ENCODE measurements around the gene GSDME. TPM values are rescaled to one million over a fixed set of nuclear protein-coding genes. Genes with fewer than 3 reads are reported as not detected.

Gene GSDME
- total RNA-seq, 1 donor from 2014 or later: 4.8 TPM

DNA sequence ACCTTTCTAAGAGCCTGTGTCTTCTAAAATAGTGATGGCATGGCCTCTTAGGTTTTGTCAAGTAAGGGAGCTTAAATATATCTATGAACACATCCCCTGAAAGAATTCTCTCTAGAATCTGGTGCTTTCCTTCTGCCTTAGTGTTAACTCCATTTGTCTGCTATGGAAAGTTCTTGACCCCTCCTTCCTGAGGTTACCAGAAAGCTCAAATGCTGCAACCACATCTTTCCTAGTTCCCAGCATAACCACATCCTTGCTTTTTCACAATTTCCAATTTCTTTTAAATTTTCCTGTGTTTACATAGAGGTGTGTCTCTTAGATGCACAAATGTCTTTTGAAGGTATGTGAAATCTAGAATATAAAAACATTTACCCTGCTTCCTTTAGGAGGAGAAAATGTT lies 16.4 kb upstream of the GSDME start:
- no peak for DNase-seq (ENCODE audit: low spot score)
- no peak for ATAC-seq

DNA sequence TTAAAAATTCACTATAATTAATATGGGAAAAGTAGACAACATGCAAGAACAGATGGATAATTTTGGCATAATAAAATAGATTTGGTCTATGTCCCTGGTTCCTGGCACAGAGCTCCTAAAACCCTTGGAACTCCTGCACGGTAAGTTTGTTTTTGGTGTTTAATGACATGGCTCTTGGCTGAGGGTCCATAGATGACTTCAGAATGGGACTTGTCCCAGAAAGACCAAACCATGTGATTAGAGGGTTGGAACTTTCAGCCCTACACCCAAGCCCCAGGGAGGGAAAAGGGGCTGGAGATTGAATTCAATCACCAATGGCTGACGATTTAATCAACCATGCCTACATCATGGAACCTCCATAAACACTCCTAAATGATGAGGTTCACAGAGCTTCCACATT lies 12.6 kb upstream of the GSDME start:
- DNase-seq (ENCODE audit: low spot score): no peak
- peak; percentile 39 for ATAC-seq

DNA sequence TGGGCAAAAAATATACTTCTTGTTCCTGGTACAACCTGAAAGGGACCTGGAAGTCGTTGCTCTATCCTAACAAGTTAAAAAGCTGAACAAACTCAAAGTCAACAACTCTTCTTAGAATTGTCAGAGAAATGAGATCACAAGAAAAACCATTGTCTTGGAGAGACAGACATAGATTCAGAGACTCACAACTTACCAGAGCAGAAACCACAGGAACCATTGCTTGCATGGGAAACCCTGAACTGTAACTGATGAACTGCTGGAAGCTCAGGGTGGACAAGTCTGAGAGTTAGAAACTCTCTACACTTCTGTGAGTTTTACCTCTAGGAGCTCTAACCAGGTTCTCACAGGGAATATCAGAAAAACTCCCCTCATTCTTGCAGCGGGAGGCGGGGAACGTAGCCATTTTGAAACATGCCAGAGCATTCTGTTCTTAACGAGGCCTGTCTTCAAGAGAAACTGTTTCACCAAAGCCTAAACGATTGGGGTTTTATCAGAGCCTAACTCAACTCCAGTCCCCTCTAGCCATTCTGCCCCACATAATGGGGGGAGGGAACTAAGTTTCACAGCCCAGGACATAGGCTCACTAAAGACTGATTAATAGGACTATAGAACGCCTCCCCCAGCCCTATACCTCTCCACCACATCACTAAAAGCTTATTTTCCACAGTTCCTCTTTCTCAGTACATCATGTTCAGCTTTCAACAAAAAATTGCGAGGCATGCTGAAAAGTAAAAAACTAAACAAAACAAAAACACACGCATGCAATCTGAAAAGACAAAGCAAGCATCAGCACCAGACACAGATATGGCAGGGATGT lies 12.0 kb upstream of the GSDME start:
- no peak for DNase-seq (ENCODE audit: low spot score)
- no peak for ATAC-seq

DNA sequence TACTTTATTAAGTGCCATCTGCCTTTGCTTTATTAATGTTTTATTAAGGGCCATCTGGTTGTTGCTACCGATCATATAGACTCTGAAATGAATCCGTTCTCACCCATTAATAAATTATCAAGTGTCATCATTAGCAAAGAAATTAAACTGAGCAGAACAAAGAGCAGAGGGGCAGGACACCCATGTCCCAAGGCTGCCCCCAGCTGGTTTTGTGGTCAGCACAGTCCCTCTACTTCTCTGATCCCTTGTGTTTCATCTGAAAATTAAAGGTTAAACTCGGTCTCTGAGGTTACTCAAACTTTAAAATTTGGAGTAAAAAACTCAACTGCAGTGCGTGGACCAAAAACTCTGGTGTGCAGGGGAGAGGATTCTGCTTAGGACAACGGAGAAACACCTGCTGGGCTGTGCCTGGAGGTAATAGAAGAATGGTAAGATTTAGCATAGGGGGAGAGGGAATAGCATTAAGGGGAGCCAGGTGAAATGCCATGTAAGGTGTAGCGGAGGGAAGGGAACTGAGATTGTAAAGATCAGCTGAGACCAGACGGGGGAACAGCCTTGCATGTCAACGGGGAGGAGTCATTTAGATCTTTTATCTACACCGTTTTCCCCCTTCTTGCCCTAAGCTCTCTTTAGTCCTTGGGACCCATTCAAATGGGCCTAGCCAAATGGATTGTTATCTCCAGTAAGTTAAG lies 10.8 kb upstream of the GSDME start:
- no peak for DNase-seq (ENCODE audit: low spot score)
- ATAC-seq: no peak

DNA sequence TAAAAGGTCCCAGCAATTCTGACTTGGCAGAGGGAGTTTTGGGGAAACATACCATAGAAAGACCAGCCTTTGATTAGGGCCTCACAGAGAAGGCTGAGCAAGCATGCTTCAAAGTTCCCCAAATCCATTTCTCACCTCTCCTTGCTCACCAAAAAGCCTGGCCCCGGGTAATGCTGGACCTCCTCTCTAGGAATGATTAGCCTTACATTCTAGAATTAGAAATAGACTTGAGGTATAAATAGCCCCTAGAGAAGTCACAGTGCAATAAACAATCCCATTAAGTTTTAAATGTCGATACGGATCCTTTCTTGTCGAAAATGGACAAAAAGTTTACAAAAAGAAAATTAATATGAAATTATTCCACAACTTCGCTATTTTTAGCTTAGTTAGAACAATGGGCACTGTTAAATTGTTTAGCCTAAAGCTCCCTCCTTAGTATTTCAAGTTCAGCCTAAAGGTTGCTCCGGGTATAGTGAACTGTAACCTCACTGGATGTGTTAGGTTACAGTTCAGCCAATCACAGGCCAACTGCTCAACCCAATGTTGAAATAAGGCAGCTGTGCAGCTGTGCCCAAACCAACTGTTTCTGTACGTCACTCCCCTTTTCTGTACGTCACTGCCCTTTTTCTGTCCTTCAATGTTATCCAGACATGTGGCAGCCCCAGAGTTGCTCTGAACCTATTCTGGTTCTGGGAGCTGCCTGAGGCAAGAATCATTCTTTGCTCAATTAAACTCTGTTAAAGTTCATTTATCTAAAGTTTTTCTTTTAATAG lies 7.9 kb upstream of the GSDME start:
- ATAC-seq: no peak

DNA sequence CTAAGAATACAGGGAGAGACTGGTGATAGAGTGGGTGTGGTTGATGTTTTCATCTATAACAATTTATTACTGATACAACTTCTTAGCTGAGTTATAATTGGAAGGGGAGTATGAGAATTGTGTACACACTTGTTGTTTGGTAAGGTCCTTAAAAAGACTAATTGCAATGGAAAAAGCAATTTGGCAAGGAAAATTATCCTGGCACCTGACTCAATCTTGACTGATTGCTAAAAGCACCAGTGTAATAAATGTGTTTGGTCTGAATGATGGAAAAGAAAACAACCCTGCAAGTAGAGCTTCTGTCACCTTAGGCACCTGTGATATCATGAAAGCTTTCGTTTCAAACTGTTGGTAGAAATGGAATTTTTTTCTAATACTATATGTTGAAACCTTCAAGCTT lies 6.7 kb upstream of the GSDME start:
- DNase-seq (ENCODE audit: low spot score) (no peak), ATAC-seq (no peak)

More for the DNA sequence above, 7.9 kb upstream of the GSDME start:
- no peak for DNase-seq (ENCODE audit: low spot score)

DNA sequence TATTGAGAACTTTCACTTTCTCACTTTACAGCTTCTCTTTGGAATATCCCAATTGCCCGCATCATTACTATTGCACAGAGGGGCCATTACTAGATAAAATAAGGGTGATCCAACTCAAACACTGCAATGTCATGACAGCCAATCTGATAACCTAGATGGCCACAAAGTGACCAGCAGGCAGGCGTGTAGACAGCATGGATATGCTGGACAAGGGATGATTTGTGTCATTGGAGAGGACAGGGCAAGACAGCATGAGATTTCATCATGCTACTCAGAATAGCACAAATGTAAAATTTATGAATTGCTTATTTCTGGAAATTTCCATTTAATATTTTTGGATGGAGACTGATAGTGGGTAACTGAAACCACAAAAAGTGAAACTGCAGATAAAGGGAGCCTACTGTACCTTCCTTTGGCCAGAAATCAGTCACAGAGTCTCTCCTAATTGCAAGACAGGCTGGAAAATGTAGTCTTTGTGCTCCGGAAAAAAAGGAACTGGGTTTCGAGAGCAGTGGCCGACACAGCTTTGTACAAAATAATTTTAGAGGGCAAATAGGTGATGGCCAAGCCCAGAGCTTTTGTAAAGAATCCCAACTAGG lies 6.1 kb upstream of the GSDME start:
- ATAC-seq (peak; percentile 82), DNase-seq (ENCODE audit: low spot score) (no peak)

DNA sequence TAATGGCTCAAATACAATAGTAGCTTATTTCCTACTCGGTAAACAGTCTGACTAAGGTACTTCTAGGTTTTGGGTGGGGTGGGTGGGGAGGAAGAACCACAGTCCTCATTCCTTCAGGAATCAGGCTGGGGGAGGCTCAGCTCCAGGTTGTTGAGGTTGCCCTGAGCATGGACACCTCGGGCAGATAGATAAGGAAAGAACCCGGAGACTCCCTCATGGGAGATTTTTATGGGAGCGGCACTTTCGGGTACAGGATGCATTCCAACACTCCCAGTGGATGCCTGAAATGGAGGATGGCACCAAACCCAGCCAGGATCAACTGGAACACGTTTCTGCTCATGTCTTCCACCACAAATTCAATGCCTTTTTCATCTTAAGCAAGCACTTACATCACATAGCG lies 5.5 kb upstream of the GSDME start:
- ATAC-seq (no peak), DNase-seq (ENCODE audit: low spot score) (no peak)

DNA sequence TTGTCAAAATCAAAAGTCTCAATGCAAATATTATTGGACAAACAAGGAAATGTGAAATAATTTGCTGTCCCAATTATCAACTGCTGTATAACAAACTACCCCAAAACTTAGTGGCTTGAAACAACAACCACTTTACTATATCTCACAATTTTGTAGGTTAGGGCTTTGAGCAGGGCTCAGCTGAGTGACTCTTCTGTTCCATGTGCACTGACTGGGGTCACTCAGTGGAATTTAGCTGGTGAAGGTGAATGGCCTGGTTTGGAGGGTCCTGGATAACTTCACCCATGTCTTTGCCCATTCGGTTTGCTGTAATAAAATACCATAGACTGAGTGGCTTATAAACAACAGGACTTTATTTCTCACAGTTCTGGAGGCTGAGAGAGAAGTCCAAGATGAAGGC lies 3.7 kb upstream of the GSDME start:
- no peak for DNase-seq (ENCODE audit: low spot score)
- ATAC-seq: no peak

DNA sequence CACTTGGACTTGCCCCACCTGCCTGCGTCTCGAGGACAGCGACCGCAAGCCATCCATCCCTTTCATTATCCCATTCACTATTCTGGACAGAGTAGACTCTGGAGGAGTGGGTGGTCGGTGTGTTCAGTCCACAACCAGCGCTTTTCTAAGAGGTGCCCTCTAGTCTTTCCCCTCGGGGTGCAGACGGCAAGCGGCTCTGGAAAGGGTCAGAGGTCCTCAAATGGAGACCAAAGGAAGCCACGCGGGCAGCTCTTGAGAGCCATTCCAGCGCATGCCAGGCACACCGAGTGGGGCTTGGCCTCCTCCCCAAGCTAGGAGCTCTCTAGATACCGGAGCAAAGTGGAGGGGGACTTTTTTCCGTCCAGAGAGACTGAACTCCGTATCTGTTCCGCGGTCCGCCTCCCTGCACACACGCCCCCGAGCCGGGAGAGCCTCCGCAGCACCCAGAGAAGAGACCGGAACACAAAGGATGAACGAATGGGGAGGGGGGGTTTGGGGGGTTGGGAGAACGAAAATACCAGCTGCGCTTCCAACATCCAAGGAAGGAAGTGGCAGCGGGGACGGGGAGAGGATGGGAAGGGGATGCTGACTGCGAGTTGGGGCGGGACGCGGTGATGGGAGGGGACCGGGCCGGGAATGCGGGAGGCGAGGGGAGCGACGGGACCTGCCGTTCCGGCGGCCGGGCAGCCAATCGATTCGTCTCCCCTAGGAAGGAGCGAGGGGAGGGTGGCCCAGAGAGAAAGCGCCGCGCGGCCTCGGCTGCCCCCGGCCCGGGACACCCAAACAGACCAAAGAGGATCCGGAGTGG lies 515 bp downstream of the GSDME start:
- ATAC-seq: peak; percentile 48

DNA sequence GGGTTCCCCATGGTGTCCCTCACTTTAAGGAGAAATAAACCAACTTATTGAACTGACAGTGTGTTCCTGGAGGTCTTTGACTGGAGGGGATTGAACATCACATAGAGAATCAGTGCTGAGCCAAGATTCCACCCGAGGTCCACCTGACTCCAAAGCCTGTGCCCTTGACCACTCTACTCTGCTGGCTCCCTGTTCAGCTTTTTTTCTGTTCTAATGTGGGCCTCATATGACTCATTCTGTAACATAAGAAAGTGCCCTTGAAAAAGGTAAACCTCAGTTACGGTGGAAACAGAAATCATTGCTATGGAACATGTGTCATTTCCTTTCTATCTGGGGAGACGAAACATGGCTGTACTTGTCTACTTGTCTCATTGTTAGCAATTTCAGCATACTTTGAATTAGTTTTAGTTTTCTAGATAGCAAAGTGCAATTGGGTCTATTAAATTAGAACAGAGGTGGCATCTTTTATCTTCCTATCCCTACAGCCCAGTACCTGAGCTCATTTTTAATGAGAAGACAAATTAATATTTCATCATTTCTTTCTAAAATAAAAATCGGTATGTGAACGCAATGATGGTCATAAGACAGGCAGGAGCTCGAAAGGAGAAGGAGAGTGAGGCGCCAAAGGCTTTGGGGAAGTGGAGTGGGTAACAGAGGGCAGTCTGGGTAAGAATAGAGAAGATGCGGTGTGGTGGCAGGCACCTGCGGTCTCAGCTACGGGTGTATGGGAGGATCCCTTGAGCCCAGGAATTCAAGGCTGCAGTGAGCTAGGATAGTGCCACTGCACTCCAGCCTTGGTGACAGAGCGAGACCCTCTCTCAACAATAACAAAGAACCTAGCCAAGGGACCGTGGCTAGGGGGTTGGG lies 1.5 kb downstream of the GSDME start:
- ATAC-seq (no peak), DNase-seq (ENCODE audit: low spot score) (no peak)

More for the DNA sequence above, 515 bp downstream of the GSDME start:
- no peak for DNase-seq (ENCODE audit: low spot score)

DNA sequence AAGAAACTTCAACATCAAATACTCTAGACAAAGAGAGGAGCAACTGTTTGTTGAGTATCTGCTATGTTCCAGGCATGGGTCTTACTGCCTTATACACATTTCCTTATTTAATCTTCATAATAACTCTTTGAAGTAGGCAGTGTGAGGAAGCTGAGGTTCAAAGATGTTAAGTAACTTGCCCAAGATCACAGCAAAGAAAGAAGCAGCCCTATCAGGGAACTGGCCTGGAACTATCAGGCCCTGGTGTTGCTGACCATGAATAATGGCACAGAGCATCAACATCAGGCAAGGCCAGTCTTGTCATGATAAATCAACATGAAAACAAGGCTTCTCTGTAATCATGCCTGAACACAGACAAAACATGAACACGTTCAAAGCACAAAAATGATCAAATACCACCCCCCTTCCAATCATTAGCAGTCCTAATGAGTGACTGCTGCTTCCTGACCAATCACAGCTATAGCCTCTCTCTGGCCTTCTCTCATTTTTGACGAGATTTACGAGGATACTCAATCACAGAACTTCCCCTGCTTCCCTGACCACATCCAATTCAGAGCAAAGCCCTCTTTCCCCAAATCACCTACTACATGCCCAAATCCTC lies 2.3 kb downstream of the GSDME start:
- DNase-seq (ENCODE audit: low spot score) (no peak), ATAC-seq (no peak)

DNA sequence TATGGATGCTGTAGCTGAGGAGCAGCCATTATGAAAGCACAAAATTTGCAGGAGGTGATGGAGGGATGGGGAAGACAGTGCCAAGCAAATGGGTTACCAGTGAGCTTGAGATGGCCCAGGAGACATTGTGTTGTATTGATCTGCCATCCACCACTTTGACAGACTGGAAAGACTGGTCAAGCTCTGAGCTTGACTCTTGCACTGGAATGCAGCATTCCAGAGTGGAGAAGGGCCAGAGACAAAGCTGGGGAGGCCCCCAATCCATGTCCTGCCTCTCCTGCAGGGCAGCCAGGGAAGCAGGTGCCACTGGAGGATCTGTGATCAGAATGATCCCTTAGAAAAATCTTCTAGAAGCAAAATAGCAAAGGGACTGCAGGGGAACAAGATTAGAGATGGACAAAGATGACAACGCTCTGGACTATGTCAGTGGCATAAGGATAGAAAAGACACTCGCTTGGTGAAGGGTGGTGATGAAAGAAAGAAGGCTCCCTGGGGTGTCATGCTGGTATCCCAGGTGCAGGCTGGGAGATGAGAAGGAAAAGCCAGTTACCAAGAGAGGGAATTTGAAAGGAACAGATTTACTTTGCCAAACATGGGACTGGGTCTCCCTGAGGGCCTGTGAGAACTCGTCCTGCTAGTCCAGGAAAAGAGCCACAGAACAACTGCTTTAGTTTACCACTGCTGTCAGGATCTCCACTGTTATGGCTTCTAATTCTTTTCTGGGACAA lies 5.0 kb downstream of the GSDME start:
- ATAC-seq (no peak), DNase-seq (ENCODE audit: low spot score) (no peak)

DNA sequence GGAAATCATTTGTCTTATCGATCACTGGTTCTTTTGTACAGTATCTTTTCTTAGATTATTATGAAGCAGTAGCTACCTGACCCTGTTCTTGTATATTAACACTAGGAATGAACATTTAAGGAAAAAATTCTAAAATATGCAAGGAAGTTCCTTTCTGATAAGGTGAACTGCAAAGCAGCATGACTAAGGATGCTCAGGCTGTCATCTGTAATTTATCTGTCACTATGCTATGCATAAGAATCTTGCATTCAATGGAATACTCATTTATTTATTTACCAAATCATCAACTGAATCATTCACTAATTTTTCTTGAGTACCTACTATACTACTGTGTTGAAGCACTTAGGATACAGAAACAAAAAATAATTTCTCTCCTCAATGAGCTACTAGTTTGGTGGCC lies 5.8 kb downstream of the GSDME start:
- no peak for DNase-seq (ENCODE audit: low spot score)

DNA sequence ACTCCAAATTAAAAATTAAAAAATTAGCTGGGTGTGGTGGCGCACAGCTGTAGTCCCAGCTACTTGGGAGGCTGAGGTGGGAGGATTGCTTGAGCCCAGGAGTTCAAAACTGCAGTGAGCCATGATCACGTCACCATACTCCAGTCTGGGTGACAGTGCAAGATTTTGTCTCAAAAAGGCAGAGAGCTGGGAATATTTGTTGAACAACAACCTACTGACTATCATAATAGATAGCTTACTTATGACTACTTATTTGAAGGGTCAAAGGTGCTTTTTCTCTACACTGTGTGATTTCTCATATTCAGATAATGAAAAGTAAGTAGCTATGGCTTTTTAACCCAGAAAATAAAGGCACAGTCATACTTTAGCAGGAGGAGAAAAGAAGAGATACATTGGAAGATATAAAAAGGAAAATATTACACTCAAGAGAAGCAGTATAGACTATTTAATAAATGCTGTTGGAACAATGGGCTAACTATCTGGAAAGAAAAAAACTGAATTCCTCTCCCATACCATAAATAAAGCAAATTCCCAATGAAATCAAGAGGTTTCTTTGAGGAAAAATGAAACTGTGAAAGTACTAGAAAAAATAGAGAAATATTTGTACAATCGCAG lies 6.7 kb downstream of the GSDME start:
- DNase-seq (ENCODE audit: low spot score): no peak
- no peak for ATAC-seq

More for the DNA sequence above, 5.8 kb downstream of the GSDME start:
- ATAC-seq: no peak

DNA sequence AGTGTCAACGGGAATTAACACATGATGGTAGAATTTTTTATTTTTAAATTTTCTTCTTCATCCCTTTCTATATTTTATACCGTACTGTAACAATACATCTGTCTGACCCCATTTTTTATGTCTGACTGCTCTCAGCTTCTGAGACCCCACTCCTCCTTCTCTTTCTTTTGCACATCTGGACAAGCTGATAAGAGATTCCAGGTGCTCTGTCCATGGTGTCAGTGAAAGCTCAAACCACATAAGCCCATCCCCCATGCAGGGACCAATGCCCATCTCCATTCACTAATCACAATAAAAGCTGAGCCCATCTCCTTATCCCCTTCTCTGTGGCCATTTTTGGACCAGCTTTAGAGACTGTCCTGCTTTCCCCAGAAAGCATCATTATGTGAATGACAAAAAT lies 8.7 kb downstream of the GSDME start:
- no peak for ATAC-seq
- DNase-seq (ENCODE audit: low spot score): no peak

DNA sequence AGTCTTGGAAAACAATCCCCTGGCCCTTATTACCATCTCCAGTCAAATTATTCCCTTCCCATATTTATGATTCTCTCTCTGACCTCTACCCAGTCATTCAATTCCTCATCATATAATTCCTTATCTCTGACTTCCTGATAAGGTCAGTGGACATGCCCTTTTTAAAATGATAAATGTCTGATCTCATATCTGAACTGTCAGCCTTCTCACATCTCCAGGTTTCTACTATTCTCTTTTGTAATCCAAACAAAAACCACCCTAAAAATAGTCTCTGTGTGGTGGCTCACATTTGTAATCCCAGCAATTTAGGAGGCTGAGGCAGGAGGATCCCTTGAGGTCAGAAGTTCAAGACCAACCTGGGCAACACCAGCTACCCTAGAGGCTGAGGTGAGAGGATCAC lies 11.9 kb downstream of the GSDME start:
- DNase-seq (ENCODE audit: low spot score) (no peak), ATAC-seq (no peak)

DNA sequence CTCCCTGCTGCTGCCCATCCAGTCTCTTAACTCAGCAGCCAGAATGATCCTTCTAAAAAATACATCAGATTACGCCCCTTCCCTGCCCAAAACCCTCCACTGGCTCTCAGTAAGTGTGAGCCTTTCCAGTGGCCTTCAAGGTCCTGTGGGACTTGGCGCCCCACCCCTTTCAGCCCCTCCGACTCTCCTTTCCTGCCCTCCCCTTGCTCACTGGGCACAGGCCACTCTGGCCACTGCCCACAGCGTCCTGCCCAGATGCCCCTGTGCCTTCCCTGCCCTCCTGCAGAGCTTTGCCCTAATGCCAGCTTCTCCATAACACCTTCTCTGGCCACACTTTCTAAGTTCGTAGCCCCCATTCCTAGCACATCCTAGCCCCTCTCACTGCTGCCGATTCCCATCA lies 13.8 kb downstream of the GSDME start:
- no peak for ATAC-seq
- DNase-seq (ENCODE audit: low spot score): no peak
